COLO668 (cell line): Measurements from ENCODE around the gene SLC2A6.

Experiments
- DNase-seq: peaks from one replicate; lab custom pipeline; 2025; ENCODE audit not compliant: unreplicated experiment; lab: John Stamatoyannopoulos, UW

SLC2A6 gene

GRCh38 chr9:133515615-133516255 is 36.8 kb upstream of the SLC2A6 start:
- no peak for DNase-seq

- no peak for DNase-seq
These were observed 36.3 kb upstream of the SLC2A6 start for GRCh38 chr9:133515240-133515610.

- peak; percentile 27 for DNase-seq
These were observed 35.8 kb upstream of the SLC2A6 start for GRCh38 chr9:133514460-133515239.

- DNase-seq, result peak; percentile 84
These were observed 34.6 kb upstream of the SLC2A6 start for GRCh38 chr9:133513214-133514100.

- peak; percentile 56 for DNase-seq
These were observed 33.6 kb upstream of the SLC2A6 start for GRCh38 chr9:133512253-133513213.

- no peak for DNase-seq
These were observed 32.7 kb upstream of the SLC2A6 start for GRCh38 chr9:133511607-133512006.

- no peak for DNase-seq
These were observed 32.1 kb upstream of the SLC2A6 start for GRCh38 chr9:133510926-133511505.

GRCh38 chr9:133509179-133510083 is 30.5 kb upstream of the SLC2A6 start:
- peak; percentile 91 for DNase-seq

GRCh38 chr9:133508046-133508445 is 29.1 kb upstream of the SLC2A6 start:
- no peak for DNase-seq

- no peak for DNase-seq
These were observed 28.5 kb upstream of the SLC2A6 start for GRCh38 chr9:133507246-133507965.

GRCh38 chr9:133506653-133507038 is 27.7 kb upstream of the SLC2A6 start:
- peak; percentile 79 for DNase-seq

- no peak for DNase-seq
These were observed 27.2 kb upstream of the SLC2A6 start for GRCh38 chr9:133505901-133506652.

GRCh38 chr9:133505186-133505830 is 26.4 kb upstream of the SLC2A6 start:
- DNase-seq, result no peak

- DNase-seq, result no peak
These were observed 23.2 kb upstream of the SLC2A6 start for GRCh38 chr9:133502112-133502511.

GRCh38 chr9:133499892-133500270 is 21.0 kb upstream of the SLC2A6 start:
- DNase-seq, result no peak

- DNase-seq, result no peak
These were observed 20.4 kb upstream of the SLC2A6 start for GRCh38 chr9:133499132-133499891.
